Breast epithelium (tissue), 4 donors: ENCODE measurements around the gene TGFBR3. TPM values are rescaled to one million over a fixed set of nuclear protein-coding genes. Genes with fewer than 3 reads are reported as not detected.
A peak's percentile ranks its signal among the peaks of the same experiment; 100 is the strongest.

Experiments
- DNase-seq, 2 donors: peaks; one replicate each; pipeline ENCODE4 v3.0.0-alpha.2; 2019; ENCODE audit warnings: low spot score in 2 of 2
- H3K27ac ChIP-seq, 2 donors: fragments of 200-600 bp; sonication (generic) in 1 of 2; one replicate each; pipeline ENCODE4 v1.5.1; 2016 to 2019; ENCODE audit warnings: mild to moderate bottlenecking in 1 of 2
- H3K27me3 ChIP-seq, 2 donors: fragments of 200-600 bp; sonication (generic) in 1 of 2; one replicate each; pipeline versions ENCODE4 v1.5.1 to v1.6.0; 2017 to 2019; ENCODE audit warnings: control low read depth in 1 of 2, mild to moderate bottlenecking in 1 of 2
- H3K36me3 ChIP-seq: fragments of 200-600 bp; one replicate; pipeline ENCODE4 v1.5.1; 2019
- H3K4me1 ChIP-seq, 2 donors: fragments of 200-600 bp; sonication (generic); one replicate each; pipeline ENCODE4 v1.5.1; 2016 to 2019; ENCODE audit warnings: control low read depth in 1 of 2
- H3K4me3 ChIP-seq, 3 donors: fragments of 200-600 bp; sonication (generic); 1 replicate in 2 of 3; 2 replicates in 1 of 3; pipeline ENCODE4 v1.5.1; 2016 to 2019; ENCODE audit warnings: mild to moderate bottlenecking in 3 of 3, moderate library complexity in 2 of 3
- H3K9me3 ChIP-seq, 2 donors: fragments of 200-600 bp; sonication (generic) in 1 of 2; one replicate each; pipeline ENCODE4 v1.5.1; 2016 to 2019; ENCODE audit warnings: control low read depth in 1 of 2
- POLR2A ChIP-seq: fragments of 450-650 bp; IDR thresholded peaks from one replicate; pipeline ENCODE4 v1.6.1; 2016; ENCODE audit warnings: antibody characterized with exemption, mild to moderate bottlenecking, moderate library complexity
- POLR2AphosphoS5 ChIP-seq, 3 donors: sonication (generic); formaldehyde crosslinking; IDR thresholded peaks; one replicate each; pipeline ENCODE4 v1.6.1; 2017; ENCODE audit warnings: antibody characterized with exemption in 3 of 3
- intact Hi-C: fragments of 100-400 bp; cut with DNase I; formaldehyde crosslinking; loops from one replicate; pipeline ENCODE4 v1.15.1; 2023; ENCODE audit warnings: low total_unique reads
- total RNA-seq, 3 donors: library from RNA; depleted of rRNA; stranded (reverse); fragments of >200 nt; gene quantifications; one replicate each; pipeline ENCODE4 v1.1.0, GENCODE V29; 2016
- TF ChIP-seq, protein P1 (sequence below), 3 donors: fragments of 450-650 bp; IDR thresholded peaks; one replicate each; pipeline ENCODE4 v1.5.1; 2016 to 2017; ENCODE audit warnings: antibody characterized with exemption in 3 of 3, mild to moderate bottlenecking in 3 of 3, moderate library complexity in 3 of 3

The TGFBR3 gene
- total RNA-seq, 3 donors from 2014 or later: 127 to 287 (median 167) TPM

DNA sequence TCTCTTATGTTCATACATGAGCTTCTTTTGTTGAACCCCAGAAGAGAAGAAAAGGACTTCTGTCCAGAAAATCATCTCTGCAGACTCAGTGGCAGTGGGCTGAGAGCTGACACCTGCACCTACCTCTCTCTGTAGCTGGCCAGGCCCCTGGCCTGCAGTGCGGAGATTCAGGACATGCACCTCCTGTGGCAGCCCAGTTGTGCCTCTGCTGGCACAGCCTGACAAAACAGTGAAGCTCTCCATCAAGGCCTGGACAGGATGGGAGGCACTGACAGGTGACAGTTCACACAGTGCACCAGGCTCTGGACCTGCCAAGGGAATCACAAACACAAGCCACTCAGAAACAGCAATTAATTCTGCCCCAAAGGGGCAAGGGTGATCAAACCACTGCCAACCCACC is 88.8 kb downstream of the TGFBR3 start:
- no peak for DNase-seq
- intact Hi-C loops: no loop called here
- H3K27me3 ChIP-seq: no peaks in the 10 kb centered on the region
- no peaks in the 10 kb centered on the region for H3K9me3 ChIP-seq
- TF ChIP-seq POLR2AphosphoS5 (IDR thresholded peaks at IDR 0.05): no peak
- TF ChIP-seq, protein P1, sequence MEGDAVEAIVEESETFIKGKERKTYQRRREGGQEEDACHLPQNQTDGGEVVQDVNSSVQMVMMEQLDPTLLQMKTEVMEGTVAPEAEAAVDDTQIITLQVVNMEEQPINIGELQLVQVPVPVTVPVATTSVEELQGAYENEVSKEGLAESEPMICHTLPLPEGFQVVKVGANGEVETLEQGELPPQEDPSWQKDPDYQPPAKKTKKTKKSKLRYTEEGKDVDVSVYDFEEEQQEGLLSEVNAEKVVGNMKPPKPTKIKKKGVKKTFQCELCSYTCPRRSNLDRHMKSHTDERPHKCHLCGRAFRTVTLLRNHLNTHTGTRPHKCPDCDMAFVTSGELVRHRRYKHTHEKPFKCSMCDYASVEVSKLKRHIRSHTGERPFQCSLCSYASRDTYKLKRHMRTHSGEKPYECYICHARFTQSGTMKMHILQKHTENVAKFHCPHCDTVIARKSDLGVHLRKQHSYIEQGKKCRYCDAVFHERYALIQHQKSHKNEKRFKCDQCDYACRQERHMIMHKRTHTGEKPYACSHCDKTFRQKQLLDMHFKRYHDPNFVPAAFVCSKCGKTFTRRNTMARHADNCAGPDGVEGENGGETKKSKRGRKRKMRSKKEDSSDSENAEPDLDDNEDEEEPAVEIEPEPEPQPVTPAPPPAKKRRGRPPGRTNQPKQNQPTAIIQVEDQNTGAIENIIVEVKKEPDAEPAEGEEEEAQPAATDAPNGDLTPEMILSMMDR (IDR thresholded peaks at IDR 0.05): no peak
- no peak for TF ChIP-seq POLR2A
- H3K36me3 ChIP-seq: no peaks in the 10 kb centered on the region
- peak overlapping the region; percentile 71 to 85 for H3K27ac ChIP-seq
- H3K4me3 ChIP-seq: no peak overlapping the region
- H3K4me1 ChIP-seq: peaks cover 9 to 13% of the 10 kb centered on the region in 2 donors

DNA sequence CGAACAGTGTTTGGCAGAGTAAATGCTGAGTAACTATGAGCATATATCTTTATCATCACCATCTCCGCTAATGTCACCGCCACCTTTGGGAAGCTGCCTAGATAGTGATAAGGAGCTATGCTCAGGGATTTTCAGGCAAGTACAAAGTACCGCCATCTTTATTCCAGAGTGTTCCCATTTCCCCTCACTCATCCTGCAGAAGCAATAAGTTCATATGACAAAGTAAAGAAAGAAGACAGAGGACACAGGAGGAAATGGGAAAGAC is 89.6 kb downstream of the TGFBR3 start:
- H3K9me3 ChIP-seq: no peaks in the 10 kb centered on the region
- H3K4me1 ChIP-seq: peaks cover 17 to 20% of the 10 kb centered on the region in 2 donors
- H3K36me3 ChIP-seq: no peaks in the 10 kb centered on the region
- DNase-seq: no peak
- no peak overlapping the region for H3K4me3 ChIP-seq
- no peak for TF ChIP-seq POLR2AphosphoS5 (IDR thresholded peaks at IDR 0.05)
- TF ChIP-seq, protein P1 (IDR thresholded peaks at IDR 0.05): no peak
- no peak for TF ChIP-seq POLR2A
- H3K27me3 ChIP-seq: no peaks in the 10 kb centered on the region
- intact Hi-C loops: no loop called here
- peak overlapping the region; percentile 71 to 85 for H3K27ac ChIP-seq

DNA sequence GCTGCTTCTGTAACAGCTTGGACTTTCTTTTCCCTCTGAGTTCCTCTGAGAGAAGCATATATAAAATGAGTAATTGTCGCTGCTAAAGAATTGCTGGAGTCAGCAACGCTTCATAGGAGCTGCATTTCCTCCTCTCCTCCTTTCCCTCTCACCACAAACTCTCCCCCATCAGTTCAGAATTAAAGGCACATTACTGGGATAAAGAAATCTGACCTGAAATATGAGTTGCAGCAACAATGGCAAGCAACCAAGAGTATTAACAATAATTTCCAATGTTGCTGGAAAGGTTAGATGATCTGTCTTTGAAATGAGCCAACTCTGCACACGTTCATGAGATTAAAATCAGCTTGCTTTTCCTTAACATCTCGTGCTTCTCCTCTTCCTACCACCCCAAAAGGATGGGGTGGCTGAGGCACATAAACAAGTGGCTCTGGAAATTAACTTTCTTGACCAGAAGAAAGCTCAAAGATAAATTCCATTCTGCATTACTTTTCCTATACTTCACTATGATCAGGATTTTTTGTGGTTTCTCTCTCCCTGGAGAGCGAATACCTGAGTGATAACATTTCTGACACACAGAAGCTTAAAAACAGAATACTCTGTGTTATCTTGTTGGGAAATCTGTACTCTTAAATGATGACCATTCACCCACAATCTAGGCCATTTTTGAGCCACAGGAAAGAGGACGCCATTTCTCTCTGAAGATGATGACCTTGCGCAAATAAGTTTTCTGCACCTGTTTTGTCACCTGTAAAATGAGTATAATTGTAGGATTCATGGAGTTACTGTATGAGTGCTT is 90.2 kb downstream of the TGFBR3 start:
- H3K4me1 ChIP-seq: peaks cover 18 to 20% of the 10 kb centered on the region in 2 donors
- no peak for DNase-seq

DNA sequence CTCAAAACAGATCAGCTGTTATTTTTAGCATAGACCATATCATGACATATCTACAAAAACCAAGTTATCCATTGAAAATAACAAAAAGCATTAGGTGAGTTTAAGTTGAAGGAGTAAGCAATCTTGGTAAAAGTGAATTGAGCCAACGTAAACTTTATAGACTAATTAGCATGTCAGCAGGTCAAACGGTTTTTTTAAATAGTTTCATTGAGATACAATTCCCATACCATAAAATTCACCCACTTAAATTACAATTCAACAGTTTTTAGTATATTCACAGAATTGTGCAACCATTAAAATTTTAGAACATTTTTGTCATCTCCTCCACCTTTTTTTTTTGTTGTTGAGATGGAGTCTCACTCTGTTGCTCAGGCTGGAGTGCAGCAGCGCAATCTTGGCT is 92.1 kb downstream of the TGFBR3 start:
- TF ChIP-seq POLR2A (no peak), POLR2AphosphoS5 (IDR thresholded peaks at IDR 0.05) (no peak)
- TF ChIP-seq, protein P1 (IDR thresholded peaks at IDR 0.05): no peak
- H3K9me3 ChIP-seq: no peaks in the 10 kb centered on the region
- no peaks in the 10 kb centered on the region for H3K36me3 ChIP-seq
- no peak for DNase-seq
- peak overlapping the region in 1 of 2 donors; percentile 85 for H3K27ac ChIP-seq
- no peaks in the 10 kb centered on the region for H3K27me3 ChIP-seq
- H3K4me3 ChIP-seq: no peak overlapping the region
- H3K4me1 ChIP-seq: peaks cover 12 to 19% of the 10 kb centered on the region in 2 donors
- intact Hi-C loops: no loop called here

More for the DNA sequence above, 90.2 kb downstream of the TGFBR3 start:
- TF ChIP-seq, protein P1 (IDR thresholded peaks at IDR 0.05): no peak
- peak in 1 of 3 donors; percentile 21 for TF ChIP-seq POLR2AphosphoS5 (IDR thresholded peaks at IDR 0.05)
- Histone ChIP-seq H3K27me3 (no peaks in the 10 kb centered on the region), H3K27ac (peak overlapping the region; percentile 71 to 85), H3K9me3 (no peaks in the 10 kb centered on the region), H3K36me3 (no peaks in the 10 kb centered on the region), H3K4me3 (peak overlapping the region in 1 of 3 donors; percentile 16)
- intact Hi-C loops: no loop called here

DNA sequence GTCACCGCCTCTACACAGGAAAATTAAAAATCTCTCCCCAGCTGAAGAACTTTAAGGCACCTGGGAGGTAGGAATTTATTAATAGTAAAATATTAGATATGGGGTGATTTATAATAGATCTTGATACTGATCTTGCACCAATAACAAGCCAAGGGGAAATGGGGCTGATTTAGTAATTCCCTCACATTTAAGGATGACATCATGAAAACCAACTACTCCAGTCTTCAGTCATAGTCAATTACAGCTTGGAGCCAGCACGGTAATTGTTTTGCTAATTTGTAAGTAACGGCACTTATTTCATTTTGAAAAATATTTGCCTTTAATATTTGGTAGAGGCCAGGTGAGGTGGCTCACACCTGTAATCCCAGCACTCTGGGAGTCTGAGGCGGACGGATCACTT is 92.8 kb downstream of the TGFBR3 start:
- Histone ChIP-seq H3K27me3 (no peaks in the 10 kb centered on the region), H3K36me3 (no peaks in the 10 kb centered on the region), H3K4me1 (peaks cover 7 to 24% of the 10 kb centered on the region in 2 donors), H3K4me3 (no peak overlapping the region), H3K9me3 (no peaks in the 10 kb centered on the region), H3K27ac (peak overlapping the region; percentile 37 to 82)
- intact Hi-C loops: no loop called here
- no peak for DNase-seq
- TF ChIP-seq, protein P1 (IDR thresholded peaks at IDR 0.05): no peak
- no peak for TF ChIP-seq POLR2AphosphoS5 (IDR thresholded peaks at IDR 0.05)
- TF ChIP-seq POLR2A: no peak
